Astrocyte (in vitro differentiated cells and primary cell): ENCODE results near the gene NUDT12. TPM values are rescaled to one million over a fixed set of nuclear protein-coding genes. Genes with fewer than 3 reads are reported as not detected.

ENCODE experiments used
- DNase-seq: peaks from one replicate; pipeline ENCODE4 v3.0.0-alpha.2; 2010; ENCODE audit warnings: low read depth
- FAIRE-seq: peaks from 2 replicates; lab custom pipeline; 2011; peaks lifted over from hg19 to GRCh38; lab: Jason Lieb, UNC
- H2AFZ ChIP-seq: 2 replicates; pipeline ENCODE4 v1.6.0; 2012; ENCODE audit warnings: low read depth, low read length, inconsistent platforms
- H3K27ac ChIP-seq: 2 replicates; pipeline ENCODE4 v1.5.1; 2011; ENCODE audit warnings: low read depth, low read length, inconsistent platforms
- H3K27me3 ChIP-seq: 2 replicates; pipeline ENCODE4 v1.6.0; 2011; ENCODE audit warnings: low read length, inconsistent platforms; ENCODE audit not compliant: insufficient read depth
- H3K36me3 ChIP-seq: 2 replicates; pipeline ENCODE4 v1.5.1; 2011; ENCODE audit warnings: low read length, inconsistent platforms; ENCODE audit not compliant: insufficient read depth
- H3K4me1 ChIP-seq: 2 replicates; pipeline ENCODE4 v1.5.1; 2011; ENCODE audit warnings: low read length, inconsistent platforms; ENCODE audit not compliant: insufficient read depth
- H3K4me2 ChIP-seq: 2 replicates; pipeline ENCODE4 v1.6.0; 2012; ENCODE audit warnings: low read length, inconsistent platforms
- H3K4me3 ChIP-seq: 2 replicates; pipeline ENCODE4 v1.5.1; 2011; ENCODE audit warnings: low read depth, mild to moderate bottlenecking, low read length, inconsistent platforms; ENCODE audit not compliant: insufficient read depth
- H3K79me2 ChIP-seq: 2 replicates; pipeline ENCODE4 v1.6.0; 2012; ENCODE audit warnings: mild to moderate bottlenecking, low read length, inconsistent platforms; ENCODE audit not compliant: insufficient read depth
- H3K9ac ChIP-seq: 2 replicates; pipeline ENCODE4 v1.6.0; 2012; ENCODE audit warnings: mild to moderate bottlenecking, low read length, inconsistent platforms
- H3K9me3 ChIP-seq: 2 replicates; pipeline ENCODE4 v1.5.1; 2012; ENCODE audit warnings: low read depth, mild to moderate bottlenecking, low read length, inconsistent platforms; ENCODE audit not compliant: insufficient read depth
- H4K20me1 ChIP-seq: 2 replicates; pipeline ENCODE4 v1.6.0; 2012; ENCODE audit warnings: low read length, inconsistent platforms; ENCODE audit not compliant: insufficient read depth
- H3K27ac Mint-ChIP-seq: one replicate; pipeline ENCODE4 v1.8.0; 2021; ENCODE audit warnings: mild to moderate bottlenecking, mixed read lengths; ENCODE audit not compliant: unreplicated experiment
- H3K27me3 Mint-ChIP-seq: one replicate; pipeline ENCODE4 v1.8.0; 2021; ENCODE audit warnings: low read depth, mixed read lengths; ENCODE audit not compliant: unreplicated experiment
- H3K36me3 Mint-ChIP-seq: one replicate; pipeline ENCODE4 v1.8.0; 2021; ENCODE audit warnings: low read depth, mixed read lengths; ENCODE audit not compliant: unreplicated experiment
- H3K4me1 Mint-ChIP-seq: one replicate; pipeline ENCODE4 v1.8.0; 2021; ENCODE audit warnings: low read depth, mixed read lengths; ENCODE audit not compliant: unreplicated experiment
- H3K4me3 Mint-ChIP-seq: one replicate; pipeline ENCODE4 v1.8.0; 2021; ENCODE audit warnings: mild to moderate bottlenecking, moderate library complexity, mixed read lengths; ENCODE audit not compliant: unreplicated experiment
- H3K9me3 Mint-ChIP-seq: one replicate; pipeline ENCODE4 v1.8.0; 2021; ENCODE audit warnings: mild to moderate bottlenecking, mixed read lengths; ENCODE audit not compliant: unreplicated experiment
- EZH2 ChIP-seq: IDR thresholded peaks from 2 replicates; pipeline ENCODE4 v1.6.1; 2012; ENCODE audit warnings: mild to moderate bottlenecking, low read length, inconsistent platforms; ENCODE audit not compliant: insufficient read depth
- total RNA-seq: library from RNA; stranded (reverse); gene quantifications from 2 replicates; pipeline ENCODE4 v1.2.1, GENCODE V29; 2021
- TF ChIP-seq, protein P1 (sequence below): IDR thresholded peaks from 2 replicates; pipeline ENCODE4 v1.5.1; 2011; ENCODE audit warnings: low read depth, mild to moderate bottlenecking, inconsistent platforms, low read length, moderate library complexity; ENCODE audit not compliant: insufficient read depth

Gene NUDT12
- total RNA-seq, 1 donor from 2014 or later: 6.3 TPM

GRCh38 chr5:103569313-103570060 is 6.9 kb upstream of the NUDT12 start:
- H3K9ac ChIP-seq: no peak overlapping the region
- no peaks in the 10 kb centered on the region for H3K36me3 ChIP-seq
- TF ChIP-seq EZH2: no peak
- TF ChIP-seq, protein P1, sequence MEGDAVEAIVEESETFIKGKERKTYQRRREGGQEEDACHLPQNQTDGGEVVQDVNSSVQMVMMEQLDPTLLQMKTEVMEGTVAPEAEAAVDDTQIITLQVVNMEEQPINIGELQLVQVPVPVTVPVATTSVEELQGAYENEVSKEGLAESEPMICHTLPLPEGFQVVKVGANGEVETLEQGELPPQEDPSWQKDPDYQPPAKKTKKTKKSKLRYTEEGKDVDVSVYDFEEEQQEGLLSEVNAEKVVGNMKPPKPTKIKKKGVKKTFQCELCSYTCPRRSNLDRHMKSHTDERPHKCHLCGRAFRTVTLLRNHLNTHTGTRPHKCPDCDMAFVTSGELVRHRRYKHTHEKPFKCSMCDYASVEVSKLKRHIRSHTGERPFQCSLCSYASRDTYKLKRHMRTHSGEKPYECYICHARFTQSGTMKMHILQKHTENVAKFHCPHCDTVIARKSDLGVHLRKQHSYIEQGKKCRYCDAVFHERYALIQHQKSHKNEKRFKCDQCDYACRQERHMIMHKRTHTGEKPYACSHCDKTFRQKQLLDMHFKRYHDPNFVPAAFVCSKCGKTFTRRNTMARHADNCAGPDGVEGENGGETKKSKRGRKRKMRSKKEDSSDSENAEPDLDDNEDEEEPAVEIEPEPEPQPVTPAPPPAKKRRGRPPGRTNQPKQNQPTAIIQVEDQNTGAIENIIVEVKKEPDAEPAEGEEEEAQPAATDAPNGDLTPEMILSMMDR: no peak
- H3K9me3 Mint-ChIP-seq: no peaks in the 10 kb centered on the region
- H3K79me2 ChIP-seq: no peaks in the 10 kb centered on the region
- no peak overlapping the region for H3K27ac ChIP-seq
- no peaks in the 10 kb centered on the region for H4K20me1 ChIP-seq
- no peak for FAIRE-seq
- no peaks in the 10 kb centered on the region for H3K27me3 Mint-ChIP-seq
- H3K4me3 Mint-ChIP-seq: no peak overlapping the region
- H3K36me3 Mint-ChIP-seq: no peaks in the 10 kb centered on the region
- DNase-seq: peak; percentile 10
- H3K4me2 ChIP-seq: no peak overlapping the region
- no peaks in the 10 kb centered on the region for H3K9me3 ChIP-seq
- no peak overlapping the region for H2AFZ ChIP-seq
- H3K4me1 ChIP-seq: no peaks in the 10 kb centered on the region
- H3K27me3 ChIP-seq: no peaks in the 10 kb centered on the region
- H3K27ac Mint-ChIP-seq: no peak overlapping the region
- H3K4me3 ChIP-seq: no peak overlapping the region
- no peaks in the 10 kb centered on the region for H3K4me1 Mint-ChIP-seq

DNA sequence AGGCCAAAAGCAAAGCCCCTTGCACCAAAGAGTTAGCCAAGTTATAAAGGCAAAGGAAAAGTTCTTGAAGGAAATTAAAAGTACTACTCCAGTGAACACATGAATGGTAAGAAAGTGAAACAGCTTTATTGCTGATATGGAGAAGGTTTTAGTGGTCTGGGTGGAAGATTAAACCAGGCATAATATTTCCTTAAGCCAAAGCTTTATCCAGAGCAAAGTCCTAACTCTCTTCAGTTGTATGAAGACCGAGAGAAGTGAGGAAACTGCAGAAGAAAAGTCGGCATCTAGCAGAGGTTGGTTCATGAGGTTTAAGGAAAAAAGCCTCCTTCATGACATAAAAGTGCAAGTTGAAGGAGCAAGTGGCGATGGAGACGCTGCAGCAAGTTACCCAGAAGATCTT is 3.1 kb upstream of the NUDT12 start:
- TF ChIP-seq EZH2: no peak
- TF ChIP-seq, protein P1: no peak
- H3K9me3 Mint-ChIP-seq: no peaks in the 10 kb centered on the region

More for the DNA sequence above, 3.1 kb upstream of the NUDT12 start:
- no peaks in the 10 kb centered on the region for H3K27me3 ChIP-seq
- no peak overlapping the region for H3K9ac ChIP-seq
- H2AFZ ChIP-seq: no peak overlapping the region
- no peaks in the 10 kb centered on the region for H3K36me3 ChIP-seq
- no peak overlapping the region for H3K4me2 ChIP-seq
- H3K4me3 Mint-ChIP-seq: no peak overlapping the region
- H3K4me1 ChIP-seq: no peaks in the 10 kb centered on the region
- no peaks in the 10 kb centered on the region for H3K27me3 Mint-ChIP-seq
- H3K9me3 ChIP-seq: no peaks in the 10 kb centered on the region
- H4K20me1 ChIP-seq: no peaks in the 10 kb centered on the region
- peaks cover 5% of the 10 kb centered on the region for H3K4me1 Mint-ChIP-seq
- H3K4me3 ChIP-seq: no peak overlapping the region
- H3K79me2 ChIP-seq: no peaks in the 10 kb centered on the region
- H3K27ac ChIP-seq: no peak overlapping the region
- no peak for DNase-seq
- no peaks in the 10 kb centered on the region for H3K36me3 Mint-ChIP-seq
- FAIRE-seq: no peak
- no peak overlapping the region for H3K27ac Mint-ChIP-seq
